Measurements from ENCODE around the gene TUBG2. TPM values are rescaled to one million over a fixed set of nuclear protein-coding genes. Genes with fewer than 3 reads are reported as not detected.
"Not testable (repeated sequence)": the region's sequence is repeated elsewhere in the genome, so short reads cannot be mapped to it uniquely, and the experiment has no call there.

Gene TUBG2
- total RNA-seq, 1 experiment from 2014 or later: 23.8 TPM

- intact Hi-C loops (cut with micrococcal nuclease; ENCODE audit: unreplicated experiment): no loop called here
- Mint-ChIP-seq H3K27ac (ENCODE audit: unreplicated experiment) (no peak overlapping the region), H3K27me3 (ENCODE audit: insufficient read depth, unreplicated experiment) (no peaks in the 10 kb centered on the region), H3K36me3 (ENCODE audit: insufficient read depth, unreplicated experiment) (peaks cover 13% of the 10 kb centered on the region), H3K4me3 (ENCODE audit: unreplicated experiment) (peak overlapping the region; percentile 96), H3K9me3 (ENCODE audit: unreplicated experiment) (no peaks in the 10 kb centered on the region), H3K4me1 (ENCODE audit: low read depth, unreplicated experiment) (peaks cover 19% of the 10 kb centered on the region)
- H3K9me3 ChIP-seq: no peaks in the 10 kb centered on the region
- TF ChIP-seq CTCF (IDR thresholded peaks at IDR 0.05; ENCODE audit: insufficient read depth in 1 of 2, low read depth in 1 of 2, low read length in 1 of 2, severe bottlenecking in 1 of 2, unreplicated experiment in 1 of 2): no peak
- H3K36me3 ChIP-seq (ENCODE audit: control insufficient read depth, insufficient read depth, low read length): no peaks in the 10 kb centered on the region
- no TSS peak for BruUV-seq (replicated peaks)
- H3K27me3 ChIP-seq (replicated peaks; ENCODE audit: control insufficient read depth, insufficient read depth, low read length): no peaks in the 10 kb centered on the region
- no peak overlapping the region for H3K4me3 ChIP-seq (ENCODE audit: low read depth, low read length)
- CTCF ChIA-PET: no interaction called here
- DNase-seq: no peak
- POLR2A ChIA-PET: interaction anchor here (1.6 kb wide), 1 partner anchor 18 kb away, joined by 8 read pairs; the partner anchor contains the start of gene PLEKHH3
- peaks cover 10% of the 10 kb centered on the region for H3K4me1 ChIP-seq
Observed at GRCh38 chr17:42657824-42658588, 1.1 kb upstream of the TUBG2 start.

GRCh38 chr17:42659932-42660274 is 819 bp downstream of the TUBG2 start:
- intact Hi-C loops (cut with micrococcal nuclease; ENCODE audit: unreplicated experiment): loop anchor here (1.0 kb wide), 1 partner anchor 42 kb away; no protein-coding TSS in a partner anchor

GRCh38 chr17:42660692-42661345 is 1.7 kb downstream of the TUBG2 start:
- no peak for TF ChIP-seq CTCF (IDR thresholded peaks at IDR 0.05; ENCODE audit: insufficient read depth in 1 of 2, low read depth in 1 of 2, low read length in 1 of 2, severe bottlenecking in 1 of 2, unreplicated experiment in 1 of 2)
- Histone ChIP-seq H3K27me3 (replicated peaks; ENCODE audit: control insufficient read depth, insufficient read depth, low read length) (no peaks in the 10 kb centered on the region), H3K4me3 (ENCODE audit: low read depth, low read length) (no peak overlapping the region), H3K36me3 (ENCODE audit: control insufficient read depth, insufficient read depth, low read length) (no peaks in the 10 kb centered on the region), H3K9me3 (no peaks in the 10 kb centered on the region), H3K4me1 (peaks cover 10% of the 10 kb centered on the region)
- TSS peak; percentile 42 for BruUV-seq (replicated peaks)
- intact Hi-C loops (cut with micrococcal nuclease; ENCODE audit: unreplicated experiment): no loop called here
- Mint-ChIP-seq H3K4me3 (ENCODE audit: unreplicated experiment) (no peak overlapping the region), H3K9me3 (ENCODE audit: unreplicated experiment) (no peaks in the 10 kb centered on the region), H3K27ac (ENCODE audit: unreplicated experiment) (no peak overlapping the region), H3K27me3 (ENCODE audit: insufficient read depth, unreplicated experiment) (no peaks in the 10 kb centered on the region), H3K4me1 (ENCODE audit: low read depth, unreplicated experiment) (peaks cover 12% of the 10 kb centered on the region), H3K36me3 (ENCODE audit: insufficient read depth, unreplicated experiment) (peaks cover 33% of the 10 kb centered on the region)
- POLR2A ChIA-PET: no interaction called here
- CTCF ChIA-PET: interaction anchor here (0.8 kb wide), 1 partner anchor 143 kb away, joined by 3 read pairs; no protein-coding TSS in a partner anchor
- no peak for DNase-seq

More at GRCh38 chr17:42659932-42660274, 819 bp downstream of the TUBG2 start:
- POLR2A ChIA-PET: interaction anchor here (1.6 kb wide), 1 partner anchor 17 kb away, joined by 8 read pairs; the partner anchor contains the start of gene PLEKHH3
- Mint-ChIP-seq H3K27ac (ENCODE audit: unreplicated experiment) (peak overlapping the region; percentile 82), H3K4me1 (ENCODE audit: low read depth, unreplicated experiment) (peaks cover 19% of the 10 kb centered on the region), H3K36me3 (ENCODE audit: insufficient read depth, unreplicated experiment) (peaks cover 25% of the 10 kb centered on the region), H3K4me3 (ENCODE audit: unreplicated experiment) (peak overlapping the region; percentile 96)
- not testable (repeated sequence) for H3K9me3 ChIP-seq; BruUV-seq (replicated peaks); H3K27me3 ChIP-seq (replicated peaks; ENCODE audit: control insufficient read depth, insufficient read depth, low read length); H3K27me3 Mint-ChIP-seq (ENCODE audit: insufficient read depth, unreplicated experiment); H3K9me3 Mint-ChIP-seq (ENCODE audit: unreplicated experiment); DNase-seq; H3K36me3 ChIP-seq (ENCODE audit: control insufficient read depth, insufficient read depth, low read length); H3K4me1 ChIP-seq
- H3K4me3 ChIP-seq (ENCODE audit: low read depth, low read length): peak overlapping the region; percentile 79
- CTCF ChIA-PET: interaction anchor here (1.2 to 1.4 kb wide), 4 partner anchors 14 to 41 kb away, joined by 3 to 11 read pairs (median 7); no protein-coding TSS in a partner anchor

All from Caco-2 (cell line).